Measurements from ENCODE around the gene HSF2BP.
"Not testable (repeated sequence)": the region's sequence is repeated elsewhere in the genome, so short reads cannot be mapped to it uniquely, and the experiment has no call there.

Gene HSF2BP

GRCh38 chr21:43597540-43598250 lies 61.6 kb downstream of the HSF2BP start:
- H3K27me3 ChIP-seq (ENCODE audit: control insufficient read depth, insufficient read depth, low read length) = no peaks in the 10 kb centered on the region
- H3K4me3 ChIP-seq (ENCODE audit: low read length) = no peak overlapping the region
- no peak overlapping the region for H3K27ac ChIP-seq (ENCODE audit: low read length)
- H3K9me3 ChIP-seq (ENCODE audit: control insufficient read depth, low read depth, low read length) = no peaks in the 10 kb centered on the region
- no peak overlapping the region for H3K9ac ChIP-seq (ENCODE audit: low read length)
- H3K36me3 ChIP-seq (ENCODE audit: control insufficient read depth, low read depth, low read length) = no peaks in the 10 kb centered on the region
- H3K4me1 ChIP-seq (ENCODE audit: control insufficient read depth, low read depth, low read length) = no peaks in the 10 kb centered on the region

GRCh38 chr21:43597052-43597451 lies 62.2 kb downstream of the HSF2BP start:
- Histone ChIP-seq H3K4me3 (ENCODE audit: low read length) (no peak overlapping the region), H3K9me3 (ENCODE audit: control insufficient read depth, low read depth, low read length) (no peaks in the 10 kb centered on the region), H3K9ac (ENCODE audit: low read length) (no peak overlapping the region), H3K4me1 (ENCODE audit: control insufficient read depth, low read depth, low read length) (no peaks in the 10 kb centered on the region), H3K27me3 (ENCODE audit: control insufficient read depth, insufficient read depth, low read length) (no peaks in the 10 kb centered on the region), H3K27ac (ENCODE audit: low read length) (no peak overlapping the region), H3K36me3 (ENCODE audit: control insufficient read depth, low read depth, low read length) (no peaks in the 10 kb centered on the region)

- Histone ChIP-seq H3K36me3 (ENCODE audit: control insufficient read depth, low read depth, low read length) (no peaks in the 10 kb centered on the region), H3K27ac (ENCODE audit: low read length) (no peak overlapping the region), H3K4me1 (ENCODE audit: control insufficient read depth, low read depth, low read length) (no peaks in the 10 kb centered on the region), H3K9me3 (ENCODE audit: control insufficient read depth, low read depth, low read length) (no peaks in the 10 kb centered on the region), H3K4me3 (ENCODE audit: low read length) (no peak overlapping the region), H3K27me3 (ENCODE audit: control insufficient read depth, insufficient read depth, low read length) (no peaks in the 10 kb centered on the region), H3K9ac (ENCODE audit: low read length) (no peak overlapping the region)
These were observed 62.7 kb downstream of the HSF2BP start for GRCh38 chr21:43596616-43597015.

GRCh38 chr21:43595769-43596168 lies 63.5 kb downstream of the HSF2BP start:
- not testable (repeated sequence) for H3K9me3 ChIP-seq (ENCODE audit: control insufficient read depth, low read depth, low read length); H3K4me3 ChIP-seq (ENCODE audit: low read length); H3K27me3 ChIP-seq (ENCODE audit: control insufficient read depth, insufficient read depth, low read length); H3K36me3 ChIP-seq (ENCODE audit: control insufficient read depth, low read depth, low read length); H3K4me1 ChIP-seq (ENCODE audit: control insufficient read depth, low read depth, low read length); H3K27ac ChIP-seq (ENCODE audit: low read length); H3K9ac ChIP-seq (ENCODE audit: low read length)

DNA sequence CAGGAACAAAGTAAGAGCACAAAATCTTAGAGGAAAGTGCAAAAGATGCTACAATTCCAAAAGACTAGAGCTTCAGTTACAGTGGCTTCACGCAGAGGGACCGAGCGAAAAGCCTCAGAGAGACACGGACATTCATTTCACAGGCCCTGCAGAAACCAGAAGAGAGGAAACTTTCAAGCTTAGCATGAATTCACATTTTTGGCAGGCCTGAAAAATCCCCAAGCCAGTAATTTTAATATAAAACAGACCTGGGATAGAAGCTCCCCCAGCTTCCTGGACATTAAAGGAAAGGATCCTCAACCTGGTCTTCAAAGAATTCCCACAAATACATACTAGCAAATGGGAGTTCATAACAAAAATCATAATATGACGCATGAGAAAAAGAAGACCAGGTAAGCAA lies 66.2 kb downstream of the HSF2BP start:
- Histone ChIP-seq H3K9ac (ENCODE audit: low read length) (no peak overlapping the region), H3K27ac (ENCODE audit: low read length) (no peak overlapping the region), H3K4me3 (ENCODE audit: low read length) (no peak overlapping the region), H3K27me3 (ENCODE audit: control insufficient read depth, insufficient read depth, low read length) (no peaks in the 10 kb centered on the region), H3K9me3 (ENCODE audit: control insufficient read depth, low read depth, low read length) (no peaks in the 10 kb centered on the region), H3K36me3 (ENCODE audit: control insufficient read depth, low read depth, low read length) (no peaks in the 10 kb centered on the region), H3K4me1 (ENCODE audit: control insufficient read depth, low read depth, low read length) (no peaks in the 10 kb centered on the region)

DNA sequence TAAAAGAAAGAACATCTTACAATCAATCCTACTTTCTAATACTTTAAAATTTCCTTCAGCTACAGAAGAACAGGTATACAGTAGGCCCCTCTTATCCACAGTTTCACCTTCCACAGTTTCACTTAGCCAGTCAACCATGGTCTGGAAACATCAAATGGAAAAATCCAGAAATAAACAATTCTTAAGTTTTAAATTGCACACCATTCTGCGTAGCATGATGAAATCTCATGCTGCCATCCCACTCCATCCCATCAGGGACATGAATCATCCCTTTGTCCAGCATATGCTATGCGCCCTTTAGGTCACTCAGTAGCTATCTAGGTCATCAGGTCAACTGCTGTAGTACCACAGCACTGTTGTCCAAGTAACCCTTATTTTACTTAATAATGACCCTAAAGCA lies 67.7 kb downstream of the HSF2BP start:
- H3K4me1 ChIP-seq (ENCODE audit: control insufficient read depth, low read depth, low read length) = no peaks in the 10 kb centered on the region
- H3K4me3 ChIP-seq (ENCODE audit: low read length) = no peak overlapping the region
- no peaks in the 10 kb centered on the region for H3K27me3 ChIP-seq (ENCODE audit: control insufficient read depth, insufficient read depth, low read length)
- no peak overlapping the region for H3K9ac ChIP-seq (ENCODE audit: low read length)
- no peaks in the 10 kb centered on the region for H3K36me3 ChIP-seq (ENCODE audit: control insufficient read depth, low read depth, low read length)
- no peak overlapping the region for H3K27ac ChIP-seq (ENCODE audit: low read length)
- H3K9me3 ChIP-seq (ENCODE audit: control insufficient read depth, low read depth, low read length) = no peaks in the 10 kb centered on the region

- H3K4me3 ChIP-seq (ENCODE audit: low read length) = no peak overlapping the region
- no peaks in the 10 kb centered on the region for H3K27me3 ChIP-seq (ENCODE audit: control insufficient read depth, insufficient read depth, low read length)
- no peak overlapping the region for H3K27ac ChIP-seq (ENCODE audit: low read length)
- H3K4me1 ChIP-seq (ENCODE audit: control insufficient read depth, low read depth, low read length) = peaks cover 8% of the 10 kb centered on the region
- H3K36me3 ChIP-seq (ENCODE audit: control insufficient read depth, low read depth, low read length) = no peaks in the 10 kb centered on the region
- H3K9me3 ChIP-seq (ENCODE audit: control insufficient read depth, low read depth, low read length) = no peaks in the 10 kb centered on the region
- H3K9ac ChIP-seq (ENCODE audit: low read length) = no peak overlapping the region
These were observed 69.1 kb downstream of the HSF2BP start for GRCh38 chr21:43590194-43590593.

GRCh38 chr21:43588957-43589356 lies 70.3 kb downstream of the HSF2BP start:
- H3K4me1 ChIP-seq (ENCODE audit: control insufficient read depth, low read depth, low read length) = peaks cover 8% of the 10 kb centered on the region

DNA sequence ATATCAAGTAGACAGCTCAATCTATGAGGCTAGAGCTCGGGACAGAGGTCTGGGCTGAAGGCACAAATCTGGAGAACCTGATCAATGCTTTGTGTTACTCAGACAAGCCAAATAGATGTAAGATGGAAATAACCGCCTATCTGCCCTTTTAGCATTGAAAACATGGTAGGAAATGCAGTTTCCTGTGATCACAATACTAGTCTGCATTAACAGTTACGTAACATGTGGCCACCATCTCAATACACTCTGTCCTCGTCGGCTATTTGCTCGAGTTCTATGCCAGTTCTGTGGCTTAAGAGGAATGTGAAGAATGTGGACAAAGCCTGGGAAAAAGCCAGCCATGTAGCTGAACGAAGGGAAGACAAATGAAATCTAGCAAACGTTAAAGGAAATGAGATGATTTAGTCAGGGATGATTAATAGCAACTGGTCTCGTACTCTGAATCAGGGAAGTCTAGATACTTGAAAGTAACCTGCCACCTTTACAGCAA lies 73.3 kb downstream of the HSF2BP start:
- Histone ChIP-seq H3K27me3 (ENCODE audit: control insufficient read depth, insufficient read depth, low read length) (no peaks in the 10 kb centered on the region), H3K27ac (ENCODE audit: low read length) (no peak overlapping the region), H3K9me3 (ENCODE audit: control insufficient read depth, low read depth, low read length) (no peaks in the 10 kb centered on the region), H3K4me1 (ENCODE audit: control insufficient read depth, low read depth, low read length) (peaks cover 8% of the 10 kb centered on the region), H3K4me3 (ENCODE audit: low read length) (no peak overlapping the region), H3K9ac (ENCODE audit: low read length) (no peak overlapping the region), H3K36me3 (ENCODE audit: control insufficient read depth, low read depth, low read length) (no peaks in the 10 kb centered on the region)

More at GRCh38 chr21:43588957-43589356, 70.3 kb downstream of the HSF2BP start:
- Histone ChIP-seq H3K27ac (ENCODE audit: low read length) (no peak overlapping the region), H3K36me3 (ENCODE audit: control insufficient read depth, low read depth, low read length) (no peaks in the 10 kb centered on the region), H3K4me3 (ENCODE audit: low read length) (no peak overlapping the region), H3K27me3 (ENCODE audit: control insufficient read depth, insufficient read depth, low read length) (no peaks in the 10 kb centered on the region), H3K9ac (ENCODE audit: low read length) (no peak overlapping the region), H3K9me3 (ENCODE audit: control insufficient read depth, low read depth, low read length) (no peaks in the 10 kb centered on the region)

DNA sequence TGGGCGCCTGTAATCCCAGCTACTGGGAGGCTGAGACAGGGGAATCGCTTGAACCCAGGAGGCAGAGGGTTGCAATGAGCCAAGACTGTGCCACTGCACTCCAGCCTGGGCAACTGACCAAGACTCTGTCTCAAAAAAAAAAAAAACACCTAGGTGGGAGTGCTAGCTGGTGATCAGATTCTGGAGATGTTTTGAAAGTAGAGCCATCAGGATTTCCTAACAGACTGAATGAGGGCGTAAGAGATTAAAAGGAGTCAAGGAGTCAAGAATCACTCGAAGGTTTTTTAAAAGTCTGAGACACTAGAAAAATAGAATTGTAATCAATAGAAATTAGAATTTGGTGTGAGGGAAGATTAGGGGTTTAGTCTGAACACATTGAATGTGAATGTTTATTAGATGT lies 73.8 kb downstream of the HSF2BP start:
- Histone ChIP-seq H3K9me3 (ENCODE audit: control insufficient read depth, low read depth, low read length) (no peaks in the 10 kb centered on the region), H3K36me3 (ENCODE audit: control insufficient read depth, low read depth, low read length) (no peaks in the 10 kb centered on the region), H3K27me3 (ENCODE audit: control insufficient read depth, insufficient read depth, low read length) (no peaks in the 10 kb centered on the region), H3K4me3 (ENCODE audit: low read length) (no peak overlapping the region), H3K27ac (ENCODE audit: low read length) (no peak overlapping the region), H3K4me1 (ENCODE audit: control insufficient read depth, low read depth, low read length) (peaks cover 8% of the 10 kb centered on the region), H3K9ac (ENCODE audit: low read length) (no peak overlapping the region)

DNA sequence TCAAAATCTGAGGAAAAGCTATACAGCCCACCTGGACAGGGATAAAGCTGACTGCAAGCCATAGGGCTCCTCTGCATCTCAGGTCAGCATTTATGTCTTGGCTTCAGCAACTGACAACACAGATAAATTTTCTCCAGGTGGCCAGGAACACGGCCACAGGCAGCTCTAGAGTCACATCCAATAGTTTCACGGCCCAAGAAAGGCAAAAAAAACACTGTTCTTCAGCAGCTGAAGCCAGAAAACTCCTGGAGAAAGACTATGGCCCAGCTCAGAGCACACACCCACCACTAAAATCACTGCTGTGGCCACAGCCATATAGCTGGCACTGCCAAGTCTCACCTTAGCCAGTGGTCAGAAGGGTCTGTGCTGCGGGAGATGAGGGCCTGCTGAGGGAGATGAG lies 77.8 kb downstream of the HSF2BP start:
- Histone ChIP-seq H3K9ac (ENCODE audit: low read length) (no peak overlapping the region), H3K4me1 (ENCODE audit: control insufficient read depth, low read depth, low read length) (peaks cover 8% of the 10 kb centered on the region), H3K36me3 (ENCODE audit: control insufficient read depth, low read depth, low read length) (no peaks in the 10 kb centered on the region), H3K9me3 (ENCODE audit: control insufficient read depth, low read depth, low read length) (no peaks in the 10 kb centered on the region), H3K4me3 (ENCODE audit: low read length) (no peak overlapping the region), H3K27ac (ENCODE audit: low read length) (no peak overlapping the region), H3K27me3 (ENCODE audit: control insufficient read depth, insufficient read depth, low read length) (no peaks in the 10 kb centered on the region)

- Histone ChIP-seq H3K9ac (ENCODE audit: low read length) (no peak overlapping the region), H3K27ac (ENCODE audit: low read length) (no peak overlapping the region), H3K36me3 (ENCODE audit: control insufficient read depth, low read depth, low read length) (no peaks in the 10 kb centered on the region), H3K4me1 (ENCODE audit: control insufficient read depth, low read depth, low read length) (no peaks in the 10 kb centered on the region), H3K9me3 (ENCODE audit: control insufficient read depth, low read depth, low read length) (no peaks in the 10 kb centered on the region), H3K4me3 (ENCODE audit: low read length) (no peak overlapping the region), H3K27me3 (ENCODE audit: control insufficient read depth, insufficient read depth, low read length) (no peaks in the 10 kb centered on the region)
These were observed 80.5 kb downstream of the HSF2BP start for GRCh38 chr21:43578677-43579303.
